ENCODE data around the gene TLR2.

The TLR2 gene

DNA sequence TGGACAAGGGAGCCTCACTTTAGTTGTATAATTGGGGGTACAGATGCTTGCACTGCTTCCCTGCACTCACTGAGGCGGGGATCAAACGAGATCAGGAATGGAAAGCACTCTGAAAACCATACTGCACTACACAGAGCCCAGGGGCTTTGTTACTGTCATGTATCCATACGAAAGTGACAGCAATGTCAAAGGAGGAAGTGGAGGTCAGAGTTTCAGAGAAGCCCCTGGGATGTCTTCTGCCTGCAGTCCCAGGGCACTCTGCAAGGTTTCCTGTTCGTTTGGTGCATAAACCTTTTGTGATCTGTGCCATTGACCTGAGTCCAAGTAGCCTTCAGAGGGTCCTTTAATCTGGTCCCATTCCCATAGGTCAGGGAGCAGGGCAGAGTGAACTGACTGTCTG lies 44.6 kb downstream of the TLR2 start:
- no peak for DNase-seq (ENCODE audit: low read depth in 2 of 3, low spot score in 1 of 3)

DNA sequence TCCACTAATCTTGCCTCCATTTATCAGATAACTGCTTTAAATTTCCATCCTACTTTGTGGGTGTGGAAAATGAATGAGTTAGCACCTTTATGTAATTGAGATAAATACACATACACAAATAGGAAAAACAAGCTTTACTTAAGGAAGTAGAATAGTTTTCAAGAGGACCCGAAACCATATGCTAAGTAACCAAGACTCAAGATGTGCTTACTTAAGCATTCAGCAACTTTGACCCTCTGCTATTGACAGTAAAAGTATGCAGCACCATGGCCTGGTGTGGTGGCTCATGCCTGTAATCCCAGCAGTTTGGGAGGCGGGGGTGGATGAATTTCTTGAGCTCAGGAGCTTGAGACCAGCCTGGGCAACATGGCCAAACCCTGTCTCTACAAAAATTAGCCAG lies 45.8 kb downstream of the TLR2 start:
- no peak for DNase-seq (ENCODE audit: low read depth in 2 of 3, low spot score in 1 of 3)

DNA sequence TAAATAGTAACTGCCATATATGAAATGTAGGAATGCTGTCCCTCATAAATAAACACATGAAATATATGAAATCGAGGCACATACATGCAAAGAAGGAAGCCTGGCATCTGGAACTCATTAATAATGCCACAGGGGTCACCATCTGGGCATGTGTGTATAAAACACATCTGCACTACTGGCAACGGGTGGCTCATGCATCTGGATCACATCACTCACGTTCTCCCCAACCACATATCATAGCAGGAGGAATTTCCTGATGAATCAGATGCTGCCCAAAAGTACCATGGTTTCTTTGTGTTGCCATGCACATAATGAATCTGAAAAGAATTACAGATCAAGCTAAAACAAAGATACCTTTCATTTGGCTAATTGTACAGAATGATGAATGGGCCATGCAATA lies 47.2 kb downstream of the TLR2 start:
- DNase-seq (ENCODE audit: low read depth in 2 of 3, low spot score in 1 of 3): no peak

DNA sequence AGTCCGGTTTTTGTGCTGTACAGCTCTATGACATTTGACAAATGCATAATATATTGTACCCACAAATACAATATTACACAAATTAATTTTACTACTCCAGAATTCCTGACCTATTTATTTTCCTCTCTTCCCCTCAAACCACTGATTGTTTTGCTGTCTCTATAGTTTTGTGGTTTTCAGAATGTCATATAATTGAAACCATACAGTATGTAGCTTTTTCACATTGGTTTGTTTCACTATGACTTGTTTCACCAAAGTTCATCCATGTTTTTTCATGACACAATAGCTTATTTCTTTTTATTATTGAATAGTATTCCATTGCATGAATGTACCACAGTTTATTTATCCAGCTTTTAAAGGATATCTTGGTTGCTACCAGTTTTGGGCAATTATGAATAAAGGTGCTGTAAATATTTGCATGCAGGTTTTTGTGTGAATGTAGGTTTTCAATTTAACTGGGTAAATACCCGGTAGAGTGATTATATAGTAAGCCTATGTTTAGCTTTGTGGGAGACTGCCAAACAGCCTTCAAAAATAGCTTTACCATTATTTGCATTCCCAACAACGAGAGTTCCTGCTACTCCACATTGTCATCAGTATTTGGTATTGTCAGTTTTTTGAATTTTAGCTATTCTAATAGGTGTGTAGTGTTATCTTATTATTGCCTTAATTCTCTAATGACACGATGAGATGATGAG lies 49.8 kb downstream of the TLR2 start:
- DNase-seq (ENCODE audit: low read depth in 2 of 3, low spot score in 1 of 3): no peak

DNA sequence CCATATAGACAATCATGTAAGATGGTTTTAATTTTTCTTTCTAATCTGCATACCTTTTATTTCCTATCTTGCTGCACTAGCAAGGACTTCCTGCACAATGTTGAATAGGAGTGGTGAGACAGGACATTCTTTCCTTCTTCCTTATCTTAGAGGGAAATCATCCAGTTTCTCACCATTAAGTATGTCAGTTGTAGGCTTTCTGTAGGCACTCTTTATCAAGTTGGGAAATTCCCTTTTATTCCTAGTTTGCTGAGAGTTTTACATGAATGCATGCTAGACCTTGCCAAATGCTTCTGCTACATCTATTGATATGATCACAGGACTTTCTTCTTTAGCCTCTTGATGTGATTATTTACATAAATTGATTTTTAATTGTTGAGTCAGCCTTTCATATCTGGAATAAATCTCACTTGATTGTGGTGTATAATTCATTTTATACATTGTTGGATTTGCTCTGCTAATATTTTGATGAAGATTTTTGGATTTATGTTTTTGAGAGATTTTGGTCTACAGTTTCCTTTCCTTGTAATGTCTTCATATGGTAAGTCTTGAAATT lies 51.9 kb downstream of the TLR2 start:
- no peak for DNase-seq (ENCODE audit: low read depth in 2 of 3, low spot score in 1 of 3)

DNA sequence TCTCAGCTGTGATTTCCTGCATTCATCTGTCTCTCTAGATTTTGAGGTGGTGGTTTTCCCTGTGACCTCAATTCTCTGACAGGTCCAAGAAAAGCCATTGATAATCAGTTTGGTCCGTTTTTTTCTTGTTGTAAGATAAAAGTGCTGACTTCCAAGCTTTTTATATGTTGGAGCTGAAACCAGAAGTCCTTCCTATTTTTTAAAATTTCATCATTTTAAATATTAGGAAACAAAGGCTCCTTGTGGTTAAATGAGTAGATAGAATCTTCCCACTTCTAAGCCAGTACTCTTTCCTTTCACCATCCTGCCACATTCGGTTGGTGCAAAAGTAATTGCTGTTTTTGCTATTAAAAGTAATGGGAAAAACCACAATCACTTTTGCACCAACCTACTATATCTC lies 57.5 kb downstream of the TLR2 start:
- no peak for DNase-seq (ENCODE audit: low read depth in 2 of 3, low spot score in 1 of 3)

DNA sequence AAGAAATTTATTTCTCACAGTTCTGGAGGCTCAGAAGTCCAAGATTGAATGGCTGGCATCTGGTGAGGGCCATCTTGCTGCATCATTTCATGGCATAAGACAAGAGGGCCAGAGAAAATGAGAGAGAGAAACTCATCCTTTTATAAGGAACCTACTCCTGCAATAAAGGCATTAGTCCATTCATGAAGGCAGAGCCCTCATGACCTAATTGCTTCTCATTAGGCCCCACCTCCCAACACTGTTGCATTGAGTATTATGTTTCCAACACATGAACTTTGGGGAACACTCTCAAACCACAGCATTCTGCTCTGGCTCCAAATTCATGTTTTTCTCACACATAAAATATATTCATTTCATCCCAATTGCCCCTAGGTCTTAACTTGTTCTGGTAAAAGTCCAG lies 61.6 kb downstream of the TLR2 start:
- no peak for DNase-seq (ENCODE audit: low read depth in 2 of 3, low spot score in 1 of 3)

DNA sequence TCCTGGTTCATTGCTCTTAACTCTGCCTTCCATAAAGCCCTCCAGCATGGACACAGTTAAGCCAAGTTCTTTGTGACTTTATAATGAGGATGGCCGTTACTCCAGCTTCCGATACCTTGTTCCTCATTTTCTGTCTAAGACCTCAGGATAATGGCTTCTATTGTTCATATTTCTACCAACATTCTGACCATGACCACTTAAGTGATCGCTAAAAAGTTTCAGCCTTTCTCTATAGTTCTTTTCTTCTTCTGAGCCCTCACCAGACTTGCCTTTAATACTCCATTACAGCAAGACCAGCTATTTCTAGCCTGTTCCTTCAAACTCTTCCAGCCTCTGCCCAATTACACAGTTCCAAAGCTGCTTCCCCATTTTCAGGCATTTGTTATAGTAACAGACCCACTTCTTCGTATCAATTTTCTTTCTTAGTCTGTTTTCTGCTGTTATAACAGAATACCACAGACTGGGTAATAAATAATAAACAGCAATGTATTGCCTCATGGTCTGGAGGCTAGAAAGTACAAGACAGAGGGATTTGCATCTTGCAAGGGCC lies 63.4 kb downstream of the TLR2 start:
- no peak for DNase-seq (ENCODE audit: low read depth in 2 of 3, low spot score in 1 of 3)

DNA sequence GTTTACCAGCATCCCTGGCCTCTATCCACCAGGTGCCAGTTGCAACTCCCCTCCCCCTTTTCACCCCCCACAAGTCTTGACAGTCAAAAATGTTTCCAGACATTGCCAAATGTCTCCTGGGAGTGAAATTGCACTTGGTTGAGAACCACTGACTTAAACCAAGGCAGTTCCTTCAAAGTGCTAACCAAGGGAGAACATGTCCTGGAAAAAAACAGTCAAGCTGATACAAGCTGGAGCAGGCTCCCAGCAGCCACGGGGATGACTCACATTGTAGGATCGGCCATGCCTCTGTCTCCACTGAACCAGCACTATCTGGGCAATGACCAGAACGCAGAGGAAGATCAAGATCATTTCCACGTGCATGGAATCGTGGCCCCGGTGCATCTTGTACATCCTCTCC lies 64.3 kb downstream of the TLR2 start:
- no peak for DNase-seq (ENCODE audit: low read depth in 2 of 3, low spot score in 1 of 3)

DNA sequence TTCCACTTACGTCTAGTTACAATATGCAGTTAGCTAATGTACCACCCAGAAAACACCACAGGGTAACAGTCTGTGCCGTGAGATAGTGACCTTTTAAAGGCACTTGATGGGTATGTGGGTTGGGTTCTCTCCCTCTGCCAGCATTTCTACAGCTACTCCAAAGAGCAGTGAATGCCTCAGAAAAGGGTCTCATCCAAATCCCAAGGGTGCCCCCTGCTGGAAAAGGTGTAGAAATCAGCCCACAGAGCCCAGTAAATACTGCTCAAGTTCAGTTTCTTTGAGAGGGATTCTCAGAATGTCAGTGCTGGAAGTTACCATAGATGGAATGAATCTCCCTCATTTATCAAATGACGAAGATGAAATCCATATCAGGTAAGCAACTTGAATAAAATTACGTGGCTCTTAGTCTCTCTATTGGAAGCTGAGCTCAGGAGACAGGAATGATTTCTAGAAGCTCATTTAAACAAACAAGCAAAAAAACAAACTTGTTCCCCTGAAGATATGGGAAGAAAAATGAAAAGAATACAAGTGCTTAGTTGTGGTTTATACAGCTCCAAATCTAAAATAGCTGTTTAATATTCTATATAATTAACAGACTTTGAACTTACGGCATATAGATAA lies 66.2 kb downstream of the TLR2 start:
- peak; percentile 43 to 78 (median 54) for DNase-seq (ENCODE audit: low read depth in 2 of 3, low spot score in 1 of 3)

DNA sequence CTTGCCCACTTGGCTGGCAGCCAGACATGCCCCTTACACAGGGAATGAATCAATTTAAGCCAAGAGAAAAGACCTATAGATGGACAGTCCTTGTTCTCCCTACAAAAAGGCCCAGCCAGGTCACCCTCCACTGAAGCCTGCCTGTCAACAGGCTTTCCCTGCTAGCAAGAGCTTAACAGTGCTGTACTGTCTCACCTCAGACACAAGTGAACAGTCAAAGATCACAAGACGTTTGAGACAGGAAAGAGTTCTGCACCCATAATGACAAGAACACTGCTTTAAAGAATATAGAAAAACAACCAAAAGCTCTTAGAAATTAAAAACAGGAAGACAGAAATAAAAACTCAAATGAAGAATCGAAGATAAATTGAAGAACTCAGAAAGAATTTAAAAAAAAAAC lies 71.1 kb downstream of the TLR2 start:
- no peak for DNase-seq (ENCODE audit: low read depth in 2 of 3, low spot score in 1 of 3)
